ENCODE measurements around the gene B3GALT5.
A peak's percentile ranks its signal among the peaks of the same experiment; 100 is the strongest.

Gene B3GALT5

GRCh38 chr21:39640754-39641153 is 28.0 kb downstream of the B3GALT5 start:
- no peak for TF ChIP-seq CTCF (IDR thresholded peaks at IDR 0.05; ENCODE audit: low read depth, low read length)
- in situ Hi-C loops (cut with HindIII; ENCODE audit: low sequenced_read_pairs): no loop called here
- H3K4me3 ChIP-seq (ENCODE audit: low read depth, low read length): no peak overlapping the region
- no peak for DNase-seq (ENCODE audit: low read depth, low spot score)

- H3K4me3 ChIP-seq (ENCODE audit: low read depth, low read length): no peak overlapping the region
- DNase-seq (ENCODE audit: low read depth, low spot score): no peak
- TF ChIP-seq CTCF (IDR thresholded peaks at IDR 0.05; ENCODE audit: low read depth, low read length): no peak
- in situ Hi-C loops (cut with HindIII; ENCODE audit: low sequenced_read_pairs): no loop called here
Measured at GRCh38 chr21:39641827-39642450, 29.2 kb downstream of the B3GALT5 start.

GRCh38 chr21:39644062-39644560 is 31.4 kb downstream of the B3GALT5 start:
- H3K4me3 ChIP-seq (ENCODE audit: low read depth, low read length): no peak overlapping the region
- in situ Hi-C loops (cut with HindIII; ENCODE audit: low sequenced_read_pairs): no loop called here
- TF ChIP-seq CTCF (IDR thresholded peaks at IDR 0.05; ENCODE audit: low read depth, low read length): no peak
- DNase-seq (ENCODE audit: low read depth, low spot score): no peak

- in situ Hi-C loops (cut with HindIII; ENCODE audit: low sequenced_read_pairs): no loop called here
- TF ChIP-seq CTCF (IDR thresholded peaks at IDR 0.05; ENCODE audit: low read depth, low read length): no peak
- DNase-seq (ENCODE audit: low read depth, low spot score): no peak
- no peak overlapping the region for H3K4me3 ChIP-seq (ENCODE audit: low read depth, low read length)
Measured at GRCh38 chr21:39645331-39645730, 32.6 kb downstream of the B3GALT5 start.

- peak; percentile 78 for DNase-seq (ENCODE audit: low read depth, low spot score)
- no peak for TF ChIP-seq CTCF (IDR thresholded peaks at IDR 0.05; ENCODE audit: low read depth, low read length)
- in situ Hi-C loops (cut with HindIII; ENCODE audit: low sequenced_read_pairs): no loop called here
- H3K4me3 ChIP-seq (ENCODE audit: low read depth, low read length): no peak overlapping the region
Measured at GRCh38 chr21:39647476-39647875, 34.7 kb downstream of the B3GALT5 start.

GRCh38 chr21:39648879-39649278 is 36.1 kb downstream of the B3GALT5 start:
- in situ Hi-C loops (cut with HindIII; ENCODE audit: low sequenced_read_pairs): no loop called here
- no peak for TF ChIP-seq CTCF (IDR thresholded peaks at IDR 0.05; ENCODE audit: low read depth, low read length)

More at GRCh38 chr21:39648879-39649278, 36.1 kb downstream of the B3GALT5 start:
- DNase-seq (ENCODE audit: low read depth, low spot score): no peak
- H3K4me3 ChIP-seq (ENCODE audit: low read depth, low read length): no peak overlapping the region

Data from astrocyte of the spinal cord (primary cell).